ENCODE measurements around the gene ZPLD1.

DNA sequence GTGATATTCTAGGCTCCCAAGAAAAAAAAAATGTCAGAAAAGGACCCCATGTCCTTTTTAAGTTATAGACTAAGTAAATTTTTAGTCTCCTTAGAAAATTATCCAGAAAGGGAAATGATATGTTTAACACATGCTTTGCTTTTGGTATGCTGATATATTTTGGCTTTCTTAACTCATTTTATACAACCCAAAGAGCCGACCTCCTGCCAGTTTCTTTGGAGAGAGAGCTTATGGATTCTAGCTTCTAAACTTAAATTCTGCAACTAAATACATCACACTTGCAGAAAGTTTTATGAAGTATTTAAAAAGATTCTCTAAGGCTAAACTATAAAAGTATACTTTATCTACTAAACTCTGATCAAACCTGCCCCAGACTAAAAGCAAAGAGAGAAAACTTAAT is 43.9 kb upstream of the ZPLD1 start:
- TF ChIP-seq POLR2A (IDR thresholded peaks at IDR 0.05) (no peak), CTCF (IDR thresholded peaks at IDR 0.05) (no peak), POLR2AphosphoS5 (IDR thresholded peaks at IDR 0.05) (no peak)
